ENCODE measurements around the gene RAD54L.

RAD54L gene

DNA sequence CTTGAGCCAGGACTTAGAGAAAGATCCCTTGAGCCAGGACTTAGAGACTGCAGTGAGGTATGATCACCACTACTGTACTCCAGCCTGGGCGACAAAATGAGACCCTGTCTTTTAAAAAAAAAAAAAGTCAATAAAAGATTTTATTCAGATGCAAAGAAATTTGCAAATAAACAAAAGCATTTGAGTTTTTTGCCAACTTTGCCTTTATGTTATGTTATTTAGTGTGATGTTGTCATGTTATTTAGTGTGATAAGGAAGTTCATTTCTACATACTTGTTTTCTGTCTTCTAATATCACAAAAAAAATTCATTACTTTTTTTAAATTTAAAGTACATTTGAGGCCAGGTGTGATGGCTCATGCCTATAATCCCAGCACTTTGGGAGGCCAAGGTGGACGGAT, 9.0 kb downstream of the RAD54L start:
- Mint-ChIP-seq H3K27ac (no peak overlapping the region), H3K36me3 (peaks cover 17% of the 10 kb centered on the region), H3K9me3 (ENCODE audit: low read depth) (no peaks in the 10 kb centered on the region), H3K4me3 (no peak overlapping the region), H3K4me1 (ENCODE audit: low read depth) (no peaks in the 10 kb centered on the region), H3K27me3 (no peaks in the 10 kb centered on the region)

DNA sequence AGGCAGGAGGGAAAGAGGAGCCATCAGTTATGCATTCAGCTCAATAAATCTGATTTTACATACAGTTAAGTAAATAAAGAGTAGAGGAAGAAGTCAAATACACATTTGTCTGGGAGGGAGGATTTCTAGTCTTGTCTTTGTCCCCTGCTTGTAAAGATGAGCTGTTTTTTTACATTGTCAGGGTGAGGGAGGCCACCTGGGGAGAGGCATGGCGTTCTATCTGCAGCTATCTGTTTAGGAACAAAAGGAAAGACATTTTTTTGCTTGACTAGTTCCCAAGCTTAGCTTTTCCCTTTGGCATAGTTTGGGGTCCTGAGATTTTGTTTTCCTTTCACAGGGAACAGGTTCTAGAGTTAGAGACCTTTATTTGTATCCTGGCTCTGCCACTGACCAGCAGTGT, 14.9 kb downstream of the RAD54L start:
- Mint-ChIP-seq H3K27ac (no peak overlapping the region), H3K36me3 (peaks cover 29% of the 10 kb centered on the region), H3K4me3 (no peak overlapping the region), H3K27me3 (no peaks in the 10 kb centered on the region), H3K9me3 (ENCODE audit: low read depth) (no peaks in the 10 kb centered on the region), H3K4me1 (ENCODE audit: low read depth) (no peaks in the 10 kb centered on the region)

DNA sequence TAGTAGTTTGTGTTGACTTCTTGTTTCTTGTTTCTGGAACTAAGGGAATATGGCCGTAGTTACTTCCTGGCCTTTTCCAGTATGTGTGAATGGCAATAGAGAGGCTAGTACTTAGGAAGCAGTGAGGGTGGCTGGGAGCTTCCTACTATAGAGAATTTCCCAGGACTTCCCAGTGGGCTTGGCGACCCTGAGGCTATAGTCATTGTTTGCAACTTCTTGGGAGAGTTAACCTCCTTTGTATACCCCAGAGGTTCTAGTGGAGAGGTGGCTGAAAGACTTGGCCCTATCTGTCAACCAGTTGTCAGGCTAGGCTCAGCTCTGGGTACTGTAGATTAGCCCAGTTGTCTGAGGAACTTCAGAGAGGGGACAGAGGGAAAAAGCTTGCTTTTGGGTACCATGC, 15.6 kb downstream of the RAD54L start:
- no peaks in the 10 kb centered on the region for H3K4me1 Mint-ChIP-seq (ENCODE audit: low read depth)
- H3K27me3 Mint-ChIP-seq: no peaks in the 10 kb centered on the region
- no peaks in the 10 kb centered on the region for H3K9me3 Mint-ChIP-seq (ENCODE audit: low read depth)
- H3K4me3 Mint-ChIP-seq: no peak overlapping the region
- no peak overlapping the region for H3K27ac Mint-ChIP-seq
- peaks cover 29% of the 10 kb centered on the region for H3K36me3 Mint-ChIP-seq

DNA sequence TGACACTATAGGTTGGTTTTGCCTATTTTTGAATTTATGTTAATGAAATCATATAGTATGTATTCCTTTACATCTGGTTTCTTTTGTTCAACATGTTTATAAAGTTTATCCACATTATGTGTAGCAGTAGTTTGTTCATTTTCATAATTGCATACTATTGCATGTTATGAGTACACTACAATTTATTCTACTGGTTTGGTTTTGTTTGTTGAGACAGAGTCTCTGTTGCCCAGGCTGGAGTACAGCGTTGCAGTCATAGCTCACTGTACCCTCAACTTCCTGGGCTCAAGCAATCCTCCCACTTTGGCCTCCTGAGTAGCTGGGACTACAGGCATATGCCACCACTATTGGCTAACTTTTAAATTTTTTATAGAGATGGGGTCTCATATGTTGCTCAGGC, 21.0 kb downstream of the RAD54L start:
- Mint-ChIP-seq H3K36me3 (peaks cover 32% of the 10 kb centered on the region), H3K4me1 (ENCODE audit: low read depth) (no peaks in the 10 kb centered on the region), H3K9me3 (ENCODE audit: low read depth) (no peaks in the 10 kb centered on the region), H3K4me3 (no peak overlapping the region), H3K27me3 (no peaks in the 10 kb centered on the region), H3K27ac (no peak overlapping the region)

DNA sequence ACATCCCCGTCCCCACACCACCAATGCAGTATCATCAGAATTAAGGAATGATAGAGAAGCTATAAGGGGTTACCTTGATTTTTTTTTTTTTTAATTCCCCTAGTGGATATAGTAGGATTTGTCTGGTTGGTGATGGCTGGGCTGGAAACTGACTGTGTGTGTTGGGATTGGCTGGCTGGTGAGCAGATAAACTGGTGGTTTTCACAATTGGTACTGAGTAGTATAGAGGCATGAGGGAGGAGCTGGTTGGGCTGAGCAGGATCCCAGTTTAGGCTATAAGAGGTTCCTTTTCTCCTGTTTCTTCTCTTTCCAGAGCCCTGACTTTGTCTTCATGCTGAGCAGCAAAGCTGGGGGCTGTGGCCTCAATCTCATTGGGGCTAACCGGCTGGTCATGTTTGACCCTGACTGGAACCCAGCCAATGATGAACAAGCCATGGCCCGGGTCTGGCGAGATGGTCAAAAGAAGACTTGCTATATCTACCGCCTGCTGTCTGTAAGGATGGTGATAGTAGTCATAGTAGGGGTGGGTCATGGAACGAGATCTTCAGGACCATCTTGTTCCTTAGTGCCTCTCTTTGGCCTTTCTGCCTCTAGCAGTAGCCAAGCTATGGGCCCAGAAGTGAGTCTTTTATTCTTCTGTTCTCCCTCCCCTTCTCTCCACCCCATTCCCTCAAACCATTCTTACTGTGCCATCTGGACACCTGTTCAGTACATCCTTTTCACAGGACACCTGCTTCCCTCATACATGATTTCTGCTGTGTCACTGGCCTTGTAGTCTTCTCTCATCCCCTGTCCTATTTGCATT, 26.9 kb downstream of the RAD54L start:
- Mint-ChIP-seq H3K27ac (no peak overlapping the region), H3K4me1 (ENCODE audit: low read depth) (no peaks in the 10 kb centered on the region), H3K27me3 (no peaks in the 10 kb centered on the region), H3K9me3 (ENCODE audit: low read depth) (no peaks in the 10 kb centered on the region), H3K36me3 (peaks cover 14% of the 10 kb centered on the region), H3K4me3 (no peak overlapping the region)

DNA sequence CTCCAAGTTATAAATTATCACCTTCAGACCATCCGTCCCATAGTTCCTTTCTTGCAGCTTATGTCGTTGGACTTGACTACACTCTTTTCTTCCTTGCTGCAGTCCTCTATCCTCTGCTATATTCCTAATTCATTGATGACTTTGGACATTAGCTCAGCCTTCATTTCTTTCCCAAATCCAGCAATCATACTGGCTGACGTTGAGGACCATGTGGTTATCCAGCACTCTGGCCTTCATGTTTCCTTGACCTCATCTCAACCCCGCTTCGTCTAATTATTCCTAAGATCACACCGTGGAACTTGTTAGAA, 27.4 kb downstream of the RAD54L start:
- Mint-ChIP-seq H3K27ac (peak overlapping the region; percentile 3), H3K36me3 (peaks cover 14% of the 10 kb centered on the region), H3K4me1 (ENCODE audit: low read depth) (no peaks in the 10 kb centered on the region), H3K27me3 (no peaks in the 10 kb centered on the region), H3K4me3 (no peak overlapping the region), H3K9me3 (ENCODE audit: low read depth) (no peaks in the 10 kb centered on the region)

DNA sequence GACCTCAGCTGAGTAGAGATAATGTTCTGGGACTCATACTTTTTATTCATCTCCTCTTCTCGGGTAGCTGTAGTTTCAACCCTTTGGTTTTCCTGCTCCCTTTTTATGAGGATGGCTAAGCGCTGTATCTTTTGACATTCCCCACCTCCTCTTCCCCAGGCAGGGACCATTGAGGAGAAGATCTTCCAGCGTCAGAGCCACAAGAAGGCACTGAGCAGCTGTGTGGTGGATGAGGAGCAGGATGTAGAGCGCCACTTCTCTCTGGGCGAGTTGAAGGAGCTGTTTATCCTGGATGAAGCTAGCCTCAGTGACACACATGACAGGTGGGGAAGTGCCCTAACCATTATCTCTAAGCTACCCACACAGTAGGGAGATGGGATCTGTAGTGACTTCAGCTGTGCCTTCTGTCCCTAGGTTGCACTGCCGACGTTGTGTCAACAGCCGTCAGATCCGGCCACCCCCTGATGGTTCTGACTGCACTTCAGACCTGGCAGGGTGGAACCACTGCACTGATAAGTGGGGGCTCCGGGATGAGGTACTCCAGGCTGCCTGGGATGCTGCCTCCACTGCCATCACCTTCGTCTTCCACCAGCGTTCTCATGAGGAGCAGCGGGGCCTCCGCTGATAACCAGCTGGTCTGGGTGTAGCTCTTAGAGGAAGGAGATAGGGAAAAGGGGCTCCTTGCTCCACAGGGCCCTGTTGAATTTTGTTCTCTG, 30.3 kb downstream of the RAD54L start:
- no peak overlapping the region for H3K27ac Mint-ChIP-seq
- no peaks in the 10 kb centered on the region for H3K9me3 Mint-ChIP-seq (ENCODE audit: low read depth)
- peaks cover 11% of the 10 kb centered on the region for H3K36me3 Mint-ChIP-seq
- H3K4me1 Mint-ChIP-seq (ENCODE audit: low read depth): no peaks in the 10 kb centered on the region
- H3K27me3 Mint-ChIP-seq: no peaks in the 10 kb centered on the region
- H3K4me3 Mint-ChIP-seq: no peak overlapping the region

DNA sequence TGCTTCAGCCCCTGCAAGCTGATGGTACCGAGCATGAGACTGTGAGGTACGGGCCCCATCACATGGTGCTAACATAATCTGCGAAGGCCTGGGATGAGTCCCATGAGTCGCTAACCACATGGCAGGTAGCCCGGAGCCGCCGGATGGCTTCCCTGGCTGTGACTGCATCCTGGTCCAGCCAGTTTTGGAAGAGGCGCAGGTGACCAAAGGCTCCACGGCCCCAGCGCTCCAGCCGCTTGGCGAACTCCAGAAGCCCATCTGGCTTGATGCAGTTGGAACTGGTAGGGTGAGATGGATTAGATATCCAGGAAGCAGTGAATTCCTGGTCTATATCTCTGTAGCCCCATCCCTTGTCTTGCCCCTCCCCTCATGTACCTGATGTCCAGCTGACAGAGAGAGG, 31.2 kb downstream of the RAD54L start:
- no peaks in the 10 kb centered on the region for H3K9me3 Mint-ChIP-seq (ENCODE audit: low read depth)
- no peak overlapping the region for H3K4me3 Mint-ChIP-seq
- H3K27me3 Mint-ChIP-seq: no peaks in the 10 kb centered on the region
- H3K36me3 Mint-ChIP-seq: peaks cover 8% of the 10 kb centered on the region
- H3K27ac Mint-ChIP-seq: no peak overlapping the region
- no peaks in the 10 kb centered on the region for H3K4me1 Mint-ChIP-seq (ENCODE audit: low read depth)

DNA sequence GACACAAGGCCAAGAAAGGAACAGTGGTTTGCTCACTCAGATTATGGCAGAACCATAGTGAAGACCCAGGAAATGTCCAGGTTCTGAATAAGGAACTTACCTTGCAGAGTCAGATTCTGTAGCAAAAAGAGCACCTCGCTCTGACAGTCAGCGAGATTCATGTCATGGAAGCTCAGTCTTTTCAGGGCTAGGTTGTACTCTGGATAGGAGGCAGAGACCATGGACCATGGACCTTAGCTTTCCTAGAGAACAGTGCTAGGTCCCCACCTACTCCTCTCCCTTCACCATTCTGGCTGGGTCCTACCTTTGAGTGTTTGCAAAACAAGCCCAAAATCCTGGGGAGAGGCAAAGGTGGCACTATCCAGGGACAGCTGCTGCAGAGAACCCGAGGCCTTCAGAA, 32.5 kb downstream of the RAD54L start:
- Mint-ChIP-seq H3K36me3 (peaks cover 8% of the 10 kb centered on the region), H3K27ac (no peak overlapping the region), H3K9me3 (ENCODE audit: low read depth) (no peaks in the 10 kb centered on the region), H3K4me1 (ENCODE audit: low read depth) (peaks cover under 1% of the 10 kb centered on the region), H3K27me3 (no peaks in the 10 kb centered on the region), H3K4me3 (no peak overlapping the region)

DNA sequence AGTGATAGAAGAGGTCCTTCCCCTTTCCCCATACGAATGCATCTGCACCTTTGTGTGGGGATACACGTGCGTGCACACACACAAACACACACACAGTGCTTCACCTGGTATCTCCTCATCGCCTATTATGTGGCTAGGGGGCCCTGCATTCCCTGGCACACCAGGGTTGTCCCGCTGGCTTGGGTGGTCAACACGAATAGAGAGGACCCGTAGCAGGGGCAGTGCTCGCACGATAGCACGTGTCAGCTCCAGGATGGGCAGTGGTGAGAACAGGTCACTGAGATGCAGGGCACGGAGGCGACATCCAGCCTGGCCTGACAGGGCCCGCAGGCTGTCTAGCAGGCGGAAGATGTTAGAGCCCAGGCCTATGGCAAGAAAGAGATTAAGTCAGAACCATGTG, 33.5 kb downstream of the RAD54L start:
- H3K9me3 Mint-ChIP-seq (ENCODE audit: low read depth): no peaks in the 10 kb centered on the region
- peaks cover 8% of the 10 kb centered on the region for H3K36me3 Mint-ChIP-seq
- no peak overlapping the region for H3K4me3 Mint-ChIP-seq
- peaks cover 5% of the 10 kb centered on the region for H3K4me1 Mint-ChIP-seq (ENCODE audit: low read depth)
- no peak overlapping the region for H3K27ac Mint-ChIP-seq
- no peaks in the 10 kb centered on the region for H3K27me3 Mint-ChIP-seq

DNA sequence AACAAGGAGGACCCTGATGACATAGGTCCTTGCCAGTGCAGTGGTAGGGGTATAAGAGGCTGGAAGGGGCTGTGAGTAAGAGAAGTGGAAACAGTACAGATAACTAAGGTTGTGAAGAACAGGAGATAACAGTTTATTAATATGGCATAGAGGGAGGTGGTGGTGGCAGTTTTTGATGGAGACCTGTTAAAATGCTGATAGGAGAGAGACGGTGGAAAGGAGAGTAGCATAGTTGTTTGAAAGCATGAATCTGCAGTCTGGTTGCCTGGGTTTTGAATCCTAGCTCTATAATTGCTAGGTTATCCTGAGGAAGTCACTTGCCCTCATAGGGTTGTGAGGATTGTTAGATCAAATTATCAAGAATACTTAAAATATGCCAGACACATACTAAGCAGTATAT, 36.5 kb downstream of the RAD54L start:
- Mint-ChIP-seq H3K36me3 (peaks cover 5% of the 10 kb centered on the region), H3K27ac (peak overlapping the region; percentile 10)

DNA sequence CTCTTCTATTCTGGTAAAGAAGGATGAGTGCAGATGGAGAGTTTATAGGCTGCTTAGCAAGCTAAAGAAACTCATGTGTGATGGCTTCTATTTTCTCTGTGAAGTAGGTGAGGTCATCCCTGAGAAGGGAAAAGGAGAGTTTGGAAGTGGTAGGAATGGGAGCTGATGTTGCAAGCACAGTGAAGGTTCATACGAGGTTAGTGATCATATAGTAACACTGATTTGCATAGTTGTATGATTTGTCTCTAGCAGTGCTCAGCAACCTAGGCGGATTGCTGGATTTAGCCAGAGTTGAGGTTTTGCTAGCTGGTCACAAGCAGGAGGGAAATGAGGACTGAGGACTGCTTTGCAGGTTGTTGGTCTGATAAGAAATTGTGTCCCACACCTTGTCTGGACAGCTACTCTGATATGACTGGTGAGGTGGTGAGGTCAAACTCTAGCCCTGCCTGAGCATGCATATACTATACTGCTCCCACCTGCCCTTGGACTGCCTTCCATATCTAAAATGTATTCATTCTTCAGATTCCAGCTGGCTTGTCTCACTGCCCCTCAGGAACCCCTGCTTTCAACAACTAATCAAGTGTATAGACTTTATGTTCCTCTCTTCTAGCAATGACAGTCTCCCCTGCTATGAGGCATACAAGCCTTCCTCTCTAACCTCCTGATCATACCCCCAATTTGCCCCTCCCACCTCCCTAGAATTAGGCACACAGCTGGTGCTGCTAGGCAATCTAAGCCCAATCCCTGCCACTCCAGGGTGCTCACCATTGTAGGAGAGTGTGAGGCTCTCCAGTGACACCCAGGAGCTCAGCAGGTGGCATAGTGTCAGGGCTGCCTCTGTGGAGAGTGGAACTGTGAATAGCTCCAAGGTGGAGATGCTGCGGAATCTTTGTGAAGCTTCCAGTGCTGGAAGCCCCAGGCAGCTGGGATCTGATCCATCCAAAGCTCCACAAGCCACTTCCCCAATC, 37.3 kb downstream of the RAD54L start:
- Mint-ChIP-seq H3K4me3 (no peak overlapping the region), H3K36me3 (peaks cover 5% of the 10 kb centered on the region), H3K4me1 (ENCODE audit: low read depth) (peaks cover 14% of the 10 kb centered on the region), H3K9me3 (ENCODE audit: low read depth) (no peaks in the 10 kb centered on the region), H3K27me3 (no peaks in the 10 kb centered on the region), H3K27ac (peak overlapping the region; percentile 29)

More for the DNA sequence above, 36.5 kb downstream of the RAD54L start:
- no peaks in the 10 kb centered on the region for H3K9me3 Mint-ChIP-seq (ENCODE audit: low read depth)
- peaks cover 14% of the 10 kb centered on the region for H3K4me1 Mint-ChIP-seq (ENCODE audit: low read depth)
- H3K27me3 Mint-ChIP-seq: no peaks in the 10 kb centered on the region
- H3K4me3 Mint-ChIP-seq: no peak overlapping the region

DNA sequence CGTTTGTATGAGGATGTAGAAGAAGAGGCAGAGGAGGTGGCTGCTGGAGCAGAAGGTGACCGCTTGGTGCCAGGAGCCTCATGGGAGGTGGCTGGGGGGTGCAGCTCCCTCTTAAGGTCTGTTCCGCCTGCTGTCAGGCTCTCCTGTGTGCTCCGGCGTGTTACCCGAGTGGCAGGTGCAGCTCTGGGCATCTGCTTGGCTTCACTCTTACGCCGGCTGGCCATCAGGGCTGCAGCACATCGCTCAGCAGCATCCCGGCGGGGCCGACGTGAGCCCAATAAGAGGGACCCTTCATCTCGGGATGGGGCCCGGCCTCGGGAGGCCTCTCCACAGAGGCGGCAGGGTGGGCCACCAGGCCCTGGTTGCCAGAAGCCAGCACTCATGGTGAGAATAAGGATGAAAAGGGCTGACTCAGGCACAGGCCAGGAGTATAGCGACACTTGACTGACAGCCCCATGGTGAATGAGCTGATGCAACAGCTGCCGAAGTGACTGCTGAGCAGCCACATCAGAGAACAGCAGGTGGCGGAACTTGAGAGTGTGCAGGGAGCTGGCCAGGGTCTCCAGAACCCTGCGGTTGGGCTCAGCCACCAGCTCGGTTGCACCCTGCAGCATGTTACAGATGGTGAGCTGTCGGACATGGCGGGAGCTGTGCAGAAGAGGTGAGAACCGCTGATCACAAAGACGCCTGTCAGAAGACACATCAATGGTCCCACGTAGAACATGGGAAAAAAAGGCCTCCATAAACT, 38.3 kb downstream of the RAD54L start:
- Mint-ChIP-seq H3K27ac (peak overlapping the region; percentile 51), H3K36me3 (peaks cover 5% of the 10 kb centered on the region), H3K9me3 (ENCODE audit: low read depth) (no peaks in the 10 kb centered on the region), H3K27me3 (no peaks in the 10 kb centered on the region), H3K4me1 (ENCODE audit: low read depth) (peaks cover 14% of the 10 kb centered on the region), H3K4me3 (no peak overlapping the region)

DNA sequence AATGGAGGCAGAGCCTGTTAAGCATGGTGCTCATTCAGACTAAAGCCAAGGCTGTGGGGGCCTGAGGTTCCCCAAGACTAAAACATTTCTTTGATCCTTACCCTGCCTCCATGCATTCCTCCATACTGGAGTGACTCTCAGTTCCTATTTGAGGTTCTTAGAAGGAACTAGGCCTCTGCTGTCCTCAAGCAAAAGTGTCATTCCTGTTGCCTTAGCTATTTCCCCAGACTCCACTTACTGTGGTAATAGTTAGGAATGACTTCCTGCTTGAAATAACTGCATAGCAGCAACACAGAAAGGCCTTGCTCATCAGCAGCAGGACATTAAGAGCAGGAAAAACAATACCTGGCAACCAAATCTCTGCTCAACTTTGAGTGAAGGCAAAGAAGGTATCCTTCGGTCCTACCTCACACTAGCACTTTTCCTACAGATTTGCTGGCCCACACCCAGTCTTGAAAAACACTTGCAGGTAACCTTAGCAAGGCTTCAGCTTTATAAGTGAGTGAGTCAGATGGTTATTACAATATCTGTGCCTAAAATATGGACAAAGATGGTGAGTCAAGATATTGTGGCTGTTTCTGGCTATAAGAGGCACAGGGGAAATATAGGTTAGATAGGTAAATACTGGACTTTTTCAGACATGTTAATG, 41.0 kb downstream of the RAD54L start:
- Mint-ChIP-seq H3K27me3 (no peaks in the 10 kb centered on the region), H3K4me1 (ENCODE audit: low read depth) (peaks cover 14% of the 10 kb centered on the region), H3K9me3 (ENCODE audit: low read depth) (no peaks in the 10 kb centered on the region), H3K27ac (no peak overlapping the region), H3K4me3 (no peak overlapping the region), H3K36me3 (peaks cover 3% of the 10 kb centered on the region)

Data from activated naive CD8-positive, alpha-beta T cell (primary cell).